Neural cell (in vitro differentiated cells): ENCODE results near the gene CCT8L2.
"Not testable (repeated sequence)": the region's sequence is repeated elsewhere in the genome, so short reads cannot be mapped to it uniquely, and the experiment has no call there.

ENCODE experiments used
- EZH2 ChIP-seq: fragments of 200-600, 300-800 bp; shearing (Covaris generic), sonication (generic); IDR thresholded peaks from 2 replicates; pipeline ENCODE4 v1.6.1; 2014; ENCODE audit warnings: antibody characterized with exemption, low read length, borderline replicate concordance, mild to moderate bottlenecking; ENCODE audit not compliant: insufficient read depth, poor library complexity, severe bottlenecking
- POLR2AphosphoS5 ChIP-seq: IDR thresholded peaks from 2 replicates; pipeline ENCODE4 v1.6.1; 2012
- TAF1 ChIP-seq: IDR thresholded peaks from 2 replicates; pipeline ENCODE4 v1.6.1; 2012; ENCODE audit warnings: low read depth
- TF ChIP-seq, protein P1 (sequence below): fragments of 450-650 bp; IDR thresholded peaks from 2 replicates; pipeline ENCODE4 v1.5.1; 2014; ENCODE audit warnings: antibody characterized with exemption, mild to moderate bottlenecking, moderate library complexity; ENCODE audit not compliant: poor library complexity, severe bottlenecking
- TF ChIP-seq, protein P2 (sequence below): IDR thresholded peaks from 2 replicates; pipeline ENCODE4 v1.6.1; 2012; ENCODE audit warnings: borderline replicate concordance

DNA sequence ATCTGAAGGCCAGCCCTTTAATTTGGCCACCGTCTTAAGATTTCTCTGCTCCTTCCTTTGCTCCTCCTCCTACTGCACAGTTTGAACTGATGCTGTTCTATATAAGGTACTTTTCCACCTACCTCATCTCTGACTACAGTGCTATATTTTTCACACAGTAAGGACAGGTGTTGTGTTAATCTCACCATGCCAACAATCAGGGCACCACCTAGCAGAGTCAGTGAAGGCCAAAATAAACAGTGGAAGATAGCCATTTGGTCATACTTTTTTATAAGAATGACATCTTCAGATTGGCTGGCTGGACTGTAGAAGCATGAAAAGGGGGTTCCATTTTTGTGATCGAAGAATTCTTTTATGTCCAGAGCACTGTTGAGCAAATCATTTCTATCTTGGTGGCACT, 11.7 kb downstream of the CCT8L2 start:
- not testable (repeated sequence) for TF ChIP-seq TAF1, POLR2AphosphoS5, EZH2
- TF ChIP-seq, protein P1, sequence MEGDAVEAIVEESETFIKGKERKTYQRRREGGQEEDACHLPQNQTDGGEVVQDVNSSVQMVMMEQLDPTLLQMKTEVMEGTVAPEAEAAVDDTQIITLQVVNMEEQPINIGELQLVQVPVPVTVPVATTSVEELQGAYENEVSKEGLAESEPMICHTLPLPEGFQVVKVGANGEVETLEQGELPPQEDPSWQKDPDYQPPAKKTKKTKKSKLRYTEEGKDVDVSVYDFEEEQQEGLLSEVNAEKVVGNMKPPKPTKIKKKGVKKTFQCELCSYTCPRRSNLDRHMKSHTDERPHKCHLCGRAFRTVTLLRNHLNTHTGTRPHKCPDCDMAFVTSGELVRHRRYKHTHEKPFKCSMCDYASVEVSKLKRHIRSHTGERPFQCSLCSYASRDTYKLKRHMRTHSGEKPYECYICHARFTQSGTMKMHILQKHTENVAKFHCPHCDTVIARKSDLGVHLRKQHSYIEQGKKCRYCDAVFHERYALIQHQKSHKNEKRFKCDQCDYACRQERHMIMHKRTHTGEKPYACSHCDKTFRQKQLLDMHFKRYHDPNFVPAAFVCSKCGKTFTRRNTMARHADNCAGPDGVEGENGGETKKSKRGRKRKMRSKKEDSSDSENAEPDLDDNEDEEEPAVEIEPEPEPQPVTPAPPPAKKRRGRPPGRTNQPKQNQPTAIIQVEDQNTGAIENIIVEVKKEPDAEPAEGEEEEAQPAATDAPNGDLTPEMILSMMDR, result not testable (repeated sequence)
- TF ChIP-seq, protein P2, sequence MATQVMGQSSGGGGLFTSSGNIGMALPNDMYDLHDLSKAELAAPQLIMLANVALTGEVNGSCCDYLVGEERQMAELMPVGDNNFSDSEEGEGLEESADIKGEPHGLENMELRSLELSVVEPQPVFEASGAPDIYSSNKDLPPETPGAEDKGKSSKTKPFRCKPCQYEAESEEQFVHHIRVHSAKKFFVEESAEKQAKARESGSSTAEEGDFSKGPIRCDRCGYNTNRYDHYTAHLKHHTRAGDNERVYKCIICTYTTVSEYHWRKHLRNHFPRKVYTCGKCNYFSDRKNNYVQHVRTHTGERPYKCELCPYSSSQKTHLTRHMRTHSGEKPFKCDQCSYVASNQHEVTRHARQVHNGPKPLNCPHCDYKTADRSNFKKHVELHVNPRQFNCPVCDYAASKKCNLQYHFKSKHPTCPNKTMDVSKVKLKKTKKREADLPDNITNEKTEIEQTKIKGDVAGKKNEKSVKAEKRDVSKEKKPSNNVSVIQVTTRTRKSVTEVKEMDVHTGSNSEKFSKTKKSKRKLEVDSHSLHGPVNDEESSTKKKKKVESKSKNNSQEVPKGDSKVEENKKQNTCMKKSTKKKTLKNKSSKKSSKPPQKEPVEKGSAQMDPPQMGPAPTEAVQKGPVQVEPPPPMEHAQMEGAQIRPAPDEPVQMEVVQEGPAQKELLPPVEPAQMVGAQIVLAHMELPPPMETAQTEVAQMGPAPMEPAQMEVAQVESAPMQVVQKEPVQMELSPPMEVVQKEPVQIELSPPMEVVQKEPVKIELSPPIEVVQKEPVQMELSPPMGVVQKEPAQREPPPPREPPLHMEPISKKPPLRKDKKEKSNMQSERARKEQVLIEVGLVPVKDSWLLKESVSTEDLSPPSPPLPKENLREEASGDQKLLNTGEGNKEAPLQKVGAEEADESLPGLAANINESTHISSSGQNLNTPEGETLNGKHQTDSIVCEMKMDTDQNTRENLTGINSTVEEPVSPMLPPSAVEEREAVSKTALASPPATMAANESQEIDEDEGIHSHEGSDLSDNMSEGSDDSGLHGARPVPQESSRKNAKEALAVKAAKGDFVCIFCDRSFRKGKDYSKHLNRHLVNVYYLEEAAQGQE, result not testable (repeated sequence)
